IPS-18a (cell line): ENCODE measurements around the gene ITGB2.

Experiments
- H3K27ac ChIP-seq: one replicate; pipeline ENCODE4 v1.5.1; 2013; ENCODE audit warnings: low read length
- H3K27me3 ChIP-seq: one replicate; pipeline ENCODE4 v1.6.1; 2013; ENCODE audit warnings: mild to moderate bottlenecking, low read length; ENCODE audit not compliant: control insufficient read depth, insufficient read depth
- H3K36me3 ChIP-seq: one replicate; pipeline ENCODE4 v1.6.1; 2013; ENCODE audit warnings: low read depth, low read length; ENCODE audit not compliant: control insufficient read depth
- H3K4me1 ChIP-seq: one replicate; pipeline ENCODE4 v1.6.1; 2013; ENCODE audit warnings: low read depth, low read length; ENCODE audit not compliant: control insufficient read depth
- H3K4me3 ChIP-seq: one replicate; pipeline ENCODE4 v1.5.1; 2013; ENCODE audit warnings: low read length
- H3K9ac ChIP-seq: one replicate; pipeline ENCODE4 v1.6.1; 2013; ENCODE audit warnings: mild to moderate bottlenecking, low read length, moderate library complexity
- H3K9me3 ChIP-seq: one replicate; pipeline ENCODE4 v1.6.1; 2013; ENCODE audit warnings: low read depth, low read length; ENCODE audit not compliant: control insufficient read depth

ITGB2 gene

GRCh38 chr21:44952116-44952928 is 31.6 kb upstream of the ITGB2 start:
- Histone ChIP-seq H3K4me1 (no peaks in the 10 kb centered on the region), H3K9ac (no peak overlapping the region), H3K27ac (no peak overlapping the region), H3K4me3 (no peak overlapping the region), H3K9me3 (no peaks in the 10 kb centered on the region), H3K36me3 (peaks cover 24% of the 10 kb centered on the region), H3K27me3 (no peaks in the 10 kb centered on the region)

- Histone ChIP-seq H3K9ac (no peak overlapping the region), H3K4me1 (no peaks in the 10 kb centered on the region), H3K27me3 (no peaks in the 10 kb centered on the region), H3K9me3 (no peaks in the 10 kb centered on the region), H3K27ac (no peak overlapping the region), H3K4me3 (no peak overlapping the region), H3K36me3 (peaks cover 18% of the 10 kb centered on the region)
These were observed 30.7 kb upstream of the ITGB2 start for GRCh38 chr21:44951186-44951915.

GRCh38 chr21:44950351-44950750 is 29.7 kb upstream of the ITGB2 start:
- Histone ChIP-seq H3K4me3 (no peak overlapping the region), H3K36me3 (peaks cover 16% of the 10 kb centered on the region), H3K9ac (no peak overlapping the region)

GRCh38 chr21:44949779-44950198 is 29.1 kb upstream of the ITGB2 start:
- no peaks in the 10 kb centered on the region for H3K9me3 ChIP-seq
- H3K27ac ChIP-seq, result no peak overlapping the region
- no peak overlapping the region for H3K9ac ChIP-seq
- peaks cover 19% of the 10 kb centered on the region for H3K36me3 ChIP-seq
- H3K27me3 ChIP-seq, result no peaks in the 10 kb centered on the region
- H3K4me3 ChIP-seq, result no peak overlapping the region
- no peaks in the 10 kb centered on the region for H3K4me1 ChIP-seq

More at GRCh38 chr21:44950351-44950750, 29.7 kb upstream of the ITGB2 start:
- Histone ChIP-seq H3K9me3 (no peaks in the 10 kb centered on the region), H3K27ac (no peak overlapping the region), H3K27me3 (no peaks in the 10 kb centered on the region), H3K4me1 (no peaks in the 10 kb centered on the region)

GRCh38 chr21:44949161-44949778 is 28.6 kb upstream of the ITGB2 start:
- Histone ChIP-seq H3K27me3 (no peaks in the 10 kb centered on the region), H3K36me3 (peaks cover 23% of the 10 kb centered on the region), H3K9ac (no peak overlapping the region), H3K27ac (no peak overlapping the region), H3K9me3 (no peaks in the 10 kb centered on the region), H3K4me1 (no peaks in the 10 kb centered on the region), H3K4me3 (no peak overlapping the region)

GRCh38 chr21:44948426-44949120 is 27.9 kb upstream of the ITGB2 start:
- H3K27ac ChIP-seq, result no peak overlapping the region
- peaks cover 24% of the 10 kb centered on the region for H3K36me3 ChIP-seq
- H3K9ac ChIP-seq, result no peak overlapping the region
- H3K27me3 ChIP-seq, result no peaks in the 10 kb centered on the region
- no peak overlapping the region for H3K4me3 ChIP-seq
- no peaks in the 10 kb centered on the region for H3K9me3 ChIP-seq
- no peaks in the 10 kb centered on the region for H3K4me1 ChIP-seq

- H3K4me1 ChIP-seq, result no peaks in the 10 kb centered on the region
- H3K27me3 ChIP-seq, result no peaks in the 10 kb centered on the region
- H3K4me3 ChIP-seq, result no peak overlapping the region
- H3K27ac ChIP-seq, result no peak overlapping the region
- H3K9me3 ChIP-seq, result no peaks in the 10 kb centered on the region
- H3K9ac ChIP-seq, result no peak overlapping the region
- peaks cover 26% of the 10 kb centered on the region for H3K36me3 ChIP-seq
These were observed 27.2 kb upstream of the ITGB2 start for GRCh38 chr21:44947930-44948331.

- Histone ChIP-seq H3K27ac (no peak overlapping the region), H3K4me3 (no peak overlapping the region), H3K36me3 (peaks cover 26% of the 10 kb centered on the region), H3K9me3 (no peaks in the 10 kb centered on the region), H3K4me1 (no peaks in the 10 kb centered on the region), H3K9ac (no peak overlapping the region), H3K27me3 (no peaks in the 10 kb centered on the region)
These were observed 26.6 kb upstream of the ITGB2 start for GRCh38 chr21:44947111-44947929.

- H3K9ac ChIP-seq, result no peak overlapping the region
- no peaks in the 10 kb centered on the region for H3K9me3 ChIP-seq
- H3K4me3 ChIP-seq, result no peak overlapping the region
- peaks cover under 1% of the 10 kb centered on the region for H3K4me1 ChIP-seq
- no peaks in the 10 kb centered on the region for H3K27me3 ChIP-seq
- peaks cover 26% of the 10 kb centered on the region for H3K36me3 ChIP-seq
- H3K27ac ChIP-seq, result no peak overlapping the region
These were observed 25.7 kb upstream of the ITGB2 start for GRCh38 chr21:44946254-44947041.

GRCh38 chr21:44944596-44944995 is 23.9 kb upstream of the ITGB2 start:
- Histone ChIP-seq H3K36me3 (peaks cover 26% of the 10 kb centered on the region), H3K27ac (no peak overlapping the region), H3K4me1 (peaks cover 8% of the 10 kb centered on the region)

More at GRCh38 chr21:44944596-44944995, 23.9 kb upstream of the ITGB2 start:
- no peaks in the 10 kb centered on the region for H3K9me3 ChIP-seq
- no peak overlapping the region for H3K4me3 ChIP-seq
- no peak overlapping the region for H3K9ac ChIP-seq
- no peaks in the 10 kb centered on the region for H3K27me3 ChIP-seq
